GM12875 (cell line): Measurements from ENCODE around the gene RRP15.

Source experiments
- H3K4me3 ChIP-seq: one replicate; pipeline ENCODE4 v1.5.1; 2011; ENCODE audit warnings: low read depth, low read length, control low read depth
- TF ChIP-seq, protein P1 (sequence below): IDR thresholded peaks from 2 replicates; pipeline ENCODE4 v1.5.1; 2011; ENCODE audit warnings: low read depth, mild to moderate bottlenecking, control low read depth, inconsistent platforms, low read length, moderate library complexity, borderline replicate concordance; ENCODE audit not compliant: insufficient read depth

RRP15 gene

GRCh38 chr1:218383681-218384080 lies 98.6 kb downstream of the RRP15 start:
- TF ChIP-seq, protein P1, sequence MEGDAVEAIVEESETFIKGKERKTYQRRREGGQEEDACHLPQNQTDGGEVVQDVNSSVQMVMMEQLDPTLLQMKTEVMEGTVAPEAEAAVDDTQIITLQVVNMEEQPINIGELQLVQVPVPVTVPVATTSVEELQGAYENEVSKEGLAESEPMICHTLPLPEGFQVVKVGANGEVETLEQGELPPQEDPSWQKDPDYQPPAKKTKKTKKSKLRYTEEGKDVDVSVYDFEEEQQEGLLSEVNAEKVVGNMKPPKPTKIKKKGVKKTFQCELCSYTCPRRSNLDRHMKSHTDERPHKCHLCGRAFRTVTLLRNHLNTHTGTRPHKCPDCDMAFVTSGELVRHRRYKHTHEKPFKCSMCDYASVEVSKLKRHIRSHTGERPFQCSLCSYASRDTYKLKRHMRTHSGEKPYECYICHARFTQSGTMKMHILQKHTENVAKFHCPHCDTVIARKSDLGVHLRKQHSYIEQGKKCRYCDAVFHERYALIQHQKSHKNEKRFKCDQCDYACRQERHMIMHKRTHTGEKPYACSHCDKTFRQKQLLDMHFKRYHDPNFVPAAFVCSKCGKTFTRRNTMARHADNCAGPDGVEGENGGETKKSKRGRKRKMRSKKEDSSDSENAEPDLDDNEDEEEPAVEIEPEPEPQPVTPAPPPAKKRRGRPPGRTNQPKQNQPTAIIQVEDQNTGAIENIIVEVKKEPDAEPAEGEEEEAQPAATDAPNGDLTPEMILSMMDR: no peak
- no peak overlapping the region for H3K4me3 ChIP-seq

DNA sequence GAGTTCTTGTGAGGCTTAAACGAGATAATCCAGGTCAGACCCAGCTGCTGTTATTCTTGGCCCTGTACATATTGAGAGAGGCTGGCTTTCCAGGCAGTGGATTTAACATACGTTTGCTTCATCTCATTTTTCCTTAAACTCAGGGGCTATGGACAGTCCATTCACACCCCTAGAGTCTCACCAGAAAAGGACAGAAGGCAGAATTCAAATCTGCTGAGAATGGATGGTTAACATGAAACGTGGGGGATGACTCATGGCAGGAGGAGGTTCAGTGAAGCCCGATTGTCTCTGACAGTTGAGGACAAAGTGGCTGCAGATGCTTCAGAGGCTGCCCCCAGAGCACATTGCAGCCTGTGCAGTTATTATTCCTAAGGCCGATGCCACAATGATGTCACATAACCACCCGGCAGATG lies 99.5 kb downstream of the RRP15 start:
- H3K4me3 ChIP-seq: no peak overlapping the region

More for the DNA sequence above, 99.5 kb downstream of the RRP15 start:
- TF ChIP-seq, protein P1: no peak
